ENCODE results near the gene CABP1. TPM values are rescaled to one million over a fixed set of nuclear protein-coding genes. Genes with fewer than 3 reads are reported as not detected.

CABP1 gene
- total RNA-seq, 1 experiment from 2014 or later, result not detected

DNA sequence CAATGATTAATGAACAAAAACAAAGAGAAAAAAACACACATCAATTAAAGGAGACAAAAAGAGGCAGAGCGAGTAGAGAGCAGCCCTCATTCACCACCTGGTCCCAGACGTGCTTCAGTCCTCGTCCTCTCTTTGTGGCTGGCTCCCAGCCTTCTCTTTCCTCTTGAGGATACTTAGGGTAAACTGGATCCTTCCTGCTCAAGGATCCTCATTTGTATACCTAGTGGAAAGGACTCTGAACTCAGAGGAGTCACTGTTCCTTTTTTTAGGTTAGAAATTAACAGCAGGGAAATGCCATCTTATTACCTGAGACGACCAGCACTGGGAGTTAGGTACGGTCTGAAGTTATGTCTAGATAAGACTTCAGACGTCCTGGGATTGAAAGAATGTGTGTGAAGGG is 56.2 kb downstream of the CABP1 start:
- Histone ChIP-seq H3K27ac (ENCODE audit: low read length) (no peak overlapping the region), H3K4me3 (ENCODE audit: low read depth in 2 of 2, low read length in 2 of 2) (no peak overlapping the region), H3K36me3 (ENCODE audit: control insufficient read depth, insufficient read depth, low read length) (peaks cover 17% of the 10 kb centered on the region), H3K9me3 (ENCODE audit: control insufficient read depth, insufficient read depth, low read depth, low read length) (no peaks in the 10 kb centered on the region), H3K4me1 (ENCODE audit: control insufficient read depth, insufficient read depth, low read length) (peaks cover 5% of the 10 kb centered on the region; the same call in 1 of the 2 replicates), H3K27me3 (ENCODE audit: control insufficient read depth, insufficient read depth, low read length) (no peaks in the 10 kb centered on the region)
- TF ChIP-seq POLR2AphosphoS5 (IDR thresholded peaks at IDR 0.05; ENCODE audit: low read depth, low read length) (no peak), CTCF (IDR thresholded peaks at IDR 0.05) (no peak), TCF7L2 (IDR thresholded peaks at IDR 0.05; ENCODE audit: low read depth, low read length) (no peak), SIN3A (IDR thresholded peaks at IDR 0.05; ENCODE audit: borderline replicate concordance, insufficient read depth, low read depth, low read length) (no peak)
- TF ChIP-seq, protein P1, sequence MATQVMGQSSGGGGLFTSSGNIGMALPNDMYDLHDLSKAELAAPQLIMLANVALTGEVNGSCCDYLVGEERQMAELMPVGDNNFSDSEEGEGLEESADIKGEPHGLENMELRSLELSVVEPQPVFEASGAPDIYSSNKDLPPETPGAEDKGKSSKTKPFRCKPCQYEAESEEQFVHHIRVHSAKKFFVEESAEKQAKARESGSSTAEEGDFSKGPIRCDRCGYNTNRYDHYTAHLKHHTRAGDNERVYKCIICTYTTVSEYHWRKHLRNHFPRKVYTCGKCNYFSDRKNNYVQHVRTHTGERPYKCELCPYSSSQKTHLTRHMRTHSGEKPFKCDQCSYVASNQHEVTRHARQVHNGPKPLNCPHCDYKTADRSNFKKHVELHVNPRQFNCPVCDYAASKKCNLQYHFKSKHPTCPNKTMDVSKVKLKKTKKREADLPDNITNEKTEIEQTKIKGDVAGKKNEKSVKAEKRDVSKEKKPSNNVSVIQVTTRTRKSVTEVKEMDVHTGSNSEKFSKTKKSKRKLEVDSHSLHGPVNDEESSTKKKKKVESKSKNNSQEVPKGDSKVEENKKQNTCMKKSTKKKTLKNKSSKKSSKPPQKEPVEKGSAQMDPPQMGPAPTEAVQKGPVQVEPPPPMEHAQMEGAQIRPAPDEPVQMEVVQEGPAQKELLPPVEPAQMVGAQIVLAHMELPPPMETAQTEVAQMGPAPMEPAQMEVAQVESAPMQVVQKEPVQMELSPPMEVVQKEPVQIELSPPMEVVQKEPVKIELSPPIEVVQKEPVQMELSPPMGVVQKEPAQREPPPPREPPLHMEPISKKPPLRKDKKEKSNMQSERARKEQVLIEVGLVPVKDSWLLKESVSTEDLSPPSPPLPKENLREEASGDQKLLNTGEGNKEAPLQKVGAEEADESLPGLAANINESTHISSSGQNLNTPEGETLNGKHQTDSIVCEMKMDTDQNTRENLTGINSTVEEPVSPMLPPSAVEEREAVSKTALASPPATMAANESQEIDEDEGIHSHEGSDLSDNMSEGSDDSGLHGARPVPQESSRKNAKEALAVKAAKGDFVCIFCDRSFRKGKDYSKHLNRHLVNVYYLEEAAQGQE (IDR thresholded peaks at IDR 0.05; ENCODE audit: insufficient read depth in 1 of 2, low read depth in 2 of 2, low read length in 1 of 2), result no peak
- intact Hi-C loops (cut with micrococcal nuclease; ENCODE audit: unreplicated experiment) (no loop called here), in situ Hi-C loops (cut with HindIII; ENCODE audit: low pct_unique_long_range_greater_than_20kb, low sequenced_read_pairs) (no loop called here)
- DNase-seq (ENCODE audit: low read depth, low spot score) (no peak), ATAC-seq (no peak)
- ChIA-PET CTCF (no interaction called here), POLR2A (no interaction called here)
- BruUV-seq (replicated peaks), result no TSS peak

GRCh38 chr12:120697344-120697743 is 56.9 kb downstream of the CABP1 start:
- in situ Hi-C loops (cut with HindIII; ENCODE audit: low pct_unique_long_range_greater_than_20kb, low sequenced_read_pairs), result no loop called here
- ATAC-seq, result no peak
- no TSS peak for BruUV-seq (replicated peaks)
- no peak for DNase-seq (ENCODE audit: low read depth, low spot score)
- TF ChIP-seq SIN3A (IDR thresholded peaks at IDR 0.05; ENCODE audit: borderline replicate concordance, insufficient read depth, low read depth, low read length) (no peak), TCF7L2 (IDR thresholded peaks at IDR 0.05; ENCODE audit: low read depth, low read length) (no peak), POLR2AphosphoS5 (IDR thresholded peaks at IDR 0.05; ENCODE audit: low read depth, low read length) (no peak), CTCF (IDR thresholded peaks at IDR 0.05) (no peak)
- TF ChIP-seq, protein P1 (IDR thresholded peaks at IDR 0.05; ENCODE audit: insufficient read depth in 1 of 2, low read depth in 2 of 2, low read length in 1 of 2), result no peak
- H3K9me3 ChIP-seq (ENCODE audit: control insufficient read depth, insufficient read depth, low read depth, low read length), result no peaks in the 10 kb centered on the region
- H3K36me3 ChIP-seq (ENCODE audit: control insufficient read depth, insufficient read depth, low read length), result peaks cover 17% of the 10 kb centered on the region
- peaks cover 2% of the 10 kb centered on the region; the same call in 1 of the 2 replicates for H3K4me1 ChIP-seq (ENCODE audit: control insufficient read depth, insufficient read depth, low read length)
- no peaks in the 10 kb centered on the region for H3K27me3 ChIP-seq (ENCODE audit: control insufficient read depth, insufficient read depth, low read length)
- H3K27ac ChIP-seq (ENCODE audit: low read length), result no peak overlapping the region
- intact Hi-C loops (cut with micrococcal nuclease; ENCODE audit: unreplicated experiment), result no loop called here
- CTCF ChIA-PET, result interaction anchor here (0.5 kb wide), 1 partner anchor 218 kb away, joined by 5 read pairs; no protein-coding TSS in a partner anchor
- no peak overlapping the region for H3K4me3 ChIP-seq (ENCODE audit: low read depth in 2 of 2, low read length in 2 of 2)
- POLR2A ChIA-PET, result no interaction called here

Data from Panc1 (cell line).